C4-2B (cell line): ENCODE measurements around the gene PLXNA4.

ENCODE experiments used
- H3K27ac ChIP-seq: fragments of 450-650 bp; 2 replicates; pipeline ENCODE4 v1.5.1; 2017
- CTCF ChIP-seq: fragments of 450-650 bp; conservative IDR thresholded peaks from 2 replicates; pipeline ENCODE4 v1.5.1; 2017; ENCODE audit warnings: mild to moderate bottlenecking
- ZFX ChIP-seq: fragments of 450-650 bp; IDR thresholded peaks from 2 replicates; pipeline ENCODE4 v1.6.1; 2017

Gene PLXNA4

GRCh38 chr7:132614428-132615318, 38.4 kb upstream of the PLXNA4 start:
- no peak overlapping the region for H3K27ac ChIP-seq
- peak; percentile 22; the same call in 1 of the 2 replicates for TF ChIP-seq CTCF
- no peak for TF ChIP-seq ZFX

DNA sequence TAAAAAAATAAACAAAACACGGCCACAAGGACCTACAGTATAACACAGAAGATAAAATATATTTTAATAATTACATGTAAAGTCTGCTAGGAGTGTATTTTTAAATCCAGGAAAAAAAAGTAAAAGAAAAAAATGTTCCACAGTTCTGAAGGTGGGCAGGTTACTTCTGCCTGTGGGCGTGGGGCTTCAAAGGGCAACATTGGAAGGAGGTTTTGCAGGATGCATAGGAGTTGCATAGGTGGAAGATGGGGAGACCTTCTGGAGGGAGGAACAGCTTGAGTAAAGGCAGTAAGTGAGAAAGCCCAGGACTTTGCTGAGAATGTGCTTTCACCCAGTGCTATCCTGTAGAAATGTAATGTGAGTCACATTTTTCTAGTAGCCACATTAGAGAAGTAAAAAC, 37.5 kb upstream of the PLXNA4 start:
- TF ChIP-seq ZFX = no peak
- no peak for TF ChIP-seq CTCF

DNA sequence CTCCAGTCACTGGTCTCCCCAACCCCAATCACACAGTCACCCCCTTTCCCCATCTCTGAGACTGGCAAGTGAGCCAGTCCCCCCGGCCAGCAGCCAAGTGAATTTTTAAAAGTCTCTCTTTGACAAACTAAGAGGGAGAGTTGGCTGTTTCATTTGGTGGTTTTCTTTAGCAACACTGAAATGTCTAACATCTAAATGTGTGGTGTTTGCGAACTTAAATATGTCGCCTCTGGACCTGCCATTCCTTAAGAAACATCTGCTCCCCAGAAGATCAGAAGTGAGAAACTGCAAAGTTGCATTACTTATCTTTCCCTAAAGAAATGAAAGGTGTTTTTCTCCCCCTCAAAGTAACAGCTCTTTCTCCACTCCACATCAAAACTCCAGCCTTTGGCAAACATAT, 34.7 kb upstream of the PLXNA4 start:
- TF ChIP-seq ZFX (no peak), CTCF (no peak)
- H3K27ac ChIP-seq = no peak overlapping the region

More for the DNA sequence above, 37.5 kb upstream of the PLXNA4 start:
- H3K27ac ChIP-seq = no peak overlapping the region

DNA sequence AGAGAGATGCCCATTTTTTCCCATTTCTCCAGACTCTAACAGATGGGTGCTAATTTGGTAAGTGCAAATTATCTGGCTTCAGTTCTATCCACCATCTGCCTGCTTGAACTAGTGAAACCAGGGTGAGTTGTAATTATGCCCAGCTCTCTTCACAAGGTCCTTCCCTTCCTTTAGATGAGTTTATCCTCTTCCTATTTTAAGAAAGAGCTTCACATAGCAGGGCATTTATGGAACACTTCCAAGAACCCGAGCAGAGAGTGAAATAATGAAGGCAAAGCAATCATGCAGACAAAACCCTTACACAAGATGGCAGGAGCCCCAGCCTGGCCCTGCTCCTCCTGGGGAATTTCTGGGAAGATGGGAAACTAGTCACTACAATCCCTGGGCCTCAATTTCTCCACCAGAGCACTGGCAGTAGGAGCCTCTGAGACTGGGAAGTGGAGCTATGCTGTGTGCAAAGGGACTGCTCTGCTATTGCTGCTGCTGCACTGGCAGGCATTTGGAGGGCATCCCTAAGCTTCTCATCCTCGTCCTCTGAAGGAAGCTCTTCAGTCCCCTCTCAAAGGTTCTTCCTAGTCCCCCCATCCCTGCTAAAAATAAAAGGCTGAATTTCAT, 33.7 kb upstream of the PLXNA4 start:
- TF ChIP-seq ZFX (no peak), CTCF (no peak)
- H3K27ac ChIP-seq = no peak overlapping the region

- no peak overlapping the region for H3K27ac ChIP-seq
- TF ChIP-seq ZFX = no peak
- no peak for TF ChIP-seq CTCF
Observed at GRCh38 chr7:132609222-132609621, 33.0 kb upstream of the PLXNA4 start.

GRCh38 chr7:132608523-132608922, 32.3 kb upstream of the PLXNA4 start:
- TF ChIP-seq ZFX (no peak), CTCF (no peak)
- no peak overlapping the region for H3K27ac ChIP-seq

DNA sequence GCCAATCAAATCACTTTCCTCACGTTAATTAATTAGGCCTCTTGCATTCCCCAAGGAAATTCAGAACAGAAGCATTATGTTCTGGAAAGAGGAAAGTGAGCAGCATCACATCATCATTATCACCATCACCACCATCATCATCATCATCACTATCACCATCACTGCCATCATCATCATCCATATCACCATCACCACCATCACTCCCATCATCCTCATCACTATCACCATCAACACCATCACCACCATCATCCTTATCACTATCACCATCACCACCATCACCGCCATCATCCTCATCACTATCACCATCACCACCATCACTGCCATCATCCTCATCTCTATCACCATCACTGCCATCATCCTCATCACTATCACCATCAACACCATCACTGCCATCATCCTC, 31.4 kb upstream of the PLXNA4 start:
- TF ChIP-seq CTCF = no peak
- no peak for TF ChIP-seq ZFX
- no peak overlapping the region for H3K27ac ChIP-seq
